ENCODE measurements around the gene KIF5A.

Gene KIF5A

GRCh38 chr12:57590864-57591781 is 41.3 kb downstream of the KIF5A start, which contains the start of gene PIP4K2C:
PIP4K2C (plus strand) TSS chr12:57591192; CDS start chr12:57591290, 98 bp downstream.
- DNase-seq: peak; percentile 90
- in situ Hi-C loops (cut with HindIII; ENCODE audit: low pct_ligation_motif_present, low pct_unique_long_range_greater_than_20kb, low sequenced_read_pairs): no loop called here

- in situ Hi-C loops (cut with HindIII; ENCODE audit: low pct_ligation_motif_present, low pct_unique_long_range_greater_than_20kb, low sequenced_read_pairs): no loop called here
- no peak for DNase-seq
Observed at GRCh38 chr12:57591782-57592325, 42.0 kb downstream of the KIF5A start.

- no peak for DNase-seq
- in situ Hi-C loops (cut with HindIII; ENCODE audit: low pct_ligation_motif_present, low pct_unique_long_range_greater_than_20kb, low sequenced_read_pairs): no loop called here
Observed at GRCh38 chr12:57592551-57593165, 42.8 kb downstream of the KIF5A start.

GRCh38 chr12:57593187-57593586 is 43.3 kb downstream of the KIF5A start:
- DNase-seq: no peak
- in situ Hi-C loops (cut with HindIII; ENCODE audit: low pct_ligation_motif_present, low pct_unique_long_range_greater_than_20kb, low sequenced_read_pairs): no loop called here

- no peak for DNase-seq
- in situ Hi-C loops (cut with HindIII; ENCODE audit: low pct_ligation_motif_present, low pct_unique_long_range_greater_than_20kb, low sequenced_read_pairs): no loop called here
Observed at GRCh38 chr12:57600395-57600794, 50.6 kb downstream of the KIF5A start.

- in situ Hi-C loops (cut with HindIII; ENCODE audit: low pct_ligation_motif_present, low pct_unique_long_range_greater_than_20kb, low sequenced_read_pairs): no loop called here
- no peak for DNase-seq
Observed at GRCh38 chr12:57602544-57602943, 52.7 kb downstream of the KIF5A start.

GRCh38 chr12:57603324-57603723 is 53.5 kb downstream of the KIF5A start:
- DNase-seq: no peak
- in situ Hi-C loops (cut with HindIII; ENCODE audit: low pct_ligation_motif_present, low pct_unique_long_range_greater_than_20kb, low sequenced_read_pairs): no loop called here

GRCh38 chr12:57603815-57604453 is 54.1 kb downstream of the KIF5A start:
- DNase-seq: peak; percentile 60
- in situ Hi-C loops (cut with HindIII; ENCODE audit: low pct_ligation_motif_present, low pct_unique_long_range_greater_than_20kb, low sequenced_read_pairs): no loop called here

- peak; percentile 70 for DNase-seq
- in situ Hi-C loops (cut with HindIII; ENCODE audit: low pct_ligation_motif_present, low pct_unique_long_range_greater_than_20kb, low sequenced_read_pairs): no loop called here
Observed at GRCh38 chr12:57604454-57604991, 54.7 kb downstream of the KIF5A start, which contains the start of gene DTX3. DTX3 (plus strand) TSS chr12:57604824; CDS start chr12:57606518, 1,694 bp downstream.

- in situ Hi-C loops (cut with HindIII; ENCODE audit: low pct_ligation_motif_present, low pct_unique_long_range_greater_than_20kb, low sequenced_read_pairs): no loop called here
- DNase-seq: peak; percentile 32
Observed at GRCh38 chr12:57604992-57605810, 55.4 kb downstream of the KIF5A start.

- in situ Hi-C loops (cut with HindIII; ENCODE audit: low pct_ligation_motif_present, low pct_unique_long_range_greater_than_20kb, low sequenced_read_pairs): no loop called here
- no peak for DNase-seq
Observed at GRCh38 chr12:57605811-57606311, 56.0 kb downstream of the KIF5A start.

- in situ Hi-C loops (cut with HindIII; ENCODE audit: low pct_ligation_motif_present, low pct_unique_long_range_greater_than_20kb, low sequenced_read_pairs): no loop called here
- DNase-seq: no peak
Observed at GRCh38 chr12:57606399-57606798, 56.6 kb downstream of the KIF5A start.

- in situ Hi-C loops (cut with HindIII; ENCODE audit: low pct_ligation_motif_present, low pct_unique_long_range_greater_than_20kb, low sequenced_read_pairs): no loop called here
- DNase-seq: no peak
Observed at GRCh38 chr12:57606821-57607220, 57.0 kb downstream of the KIF5A start.

GRCh38 chr12:57607958-57608663 is 58.3 kb downstream of the KIF5A start:
- DNase-seq: no peak
- in situ Hi-C loops (cut with HindIII; ENCODE audit: low pct_ligation_motif_present, low pct_unique_long_range_greater_than_20kb, low sequenced_read_pairs): no loop called here

- DNase-seq: no peak
- in situ Hi-C loops (cut with HindIII; ENCODE audit: low pct_ligation_motif_present, low pct_unique_long_range_greater_than_20kb, low sequenced_read_pairs): no loop called here
Observed at GRCh38 chr12:57609101-57609780, 59.4 kb downstream of the KIF5A start.

- DNase-seq: no peak
- in situ Hi-C loops (cut with HindIII; ENCODE audit: low pct_ligation_motif_present, low pct_unique_long_range_greater_than_20kb, low sequenced_read_pairs): no loop called here
Observed at GRCh38 chr12:57609781-57610553, 60.1 kb downstream of the KIF5A start.
